CD4-positive, CD25-positive, alpha-beta regulatory T cell (primary cell): ENCODE measurements around the gene CTAGE1. TPM values are rescaled to one million over a fixed set of nuclear protein-coding genes. Genes with fewer than 3 reads are reported as not detected.
"Not testable (repeated sequence)": the region's sequence is repeated elsewhere in the genome, so short reads cannot be mapped to it uniquely, and the experiment has no call there.

Experiments
- ATAC-seq, 2 donors: fragments of 150-1000 bp; cut with Tn5 transposase; one replicate each; pipeline ENCODE4 v1.10.0; 2021; ENCODE audit warnings: low read depth in 2 of 2, moderate number of reproducible peaks in 2 of 2, moderate library complexity in 1 of 2
- DNase-seq, 3 donors: peaks; one replicate each; pipeline versions ENCODE4 v3.0.0 to v3.0.0-alpha.2; 2012 to 2022; ENCODE audit warnings: mixed read lengths in 1 of 3
- H3K27ac ChIP-seq: one replicate; pipeline ENCODE4 v1.7.0; 2013; ENCODE audit warnings: mild to moderate bottlenecking, low read length; ENCODE audit not compliant: insufficient read depth, poor library complexity, severe bottlenecking
- H3K27me3 ChIP-seq: one replicate; pipeline ENCODE4 v1.7.0; 2013; ENCODE audit warnings: low read length; ENCODE audit not compliant: control insufficient read depth, insufficient read depth
- H3K36me3 ChIP-seq: one replicate; pipeline ENCODE4 v1.7.0; 2013; ENCODE audit warnings: mild to moderate bottlenecking, low read length, moderate library complexity; ENCODE audit not compliant: control insufficient read depth, insufficient read depth
- H3K4me1 ChIP-seq: 2 replicates; pipeline ENCODE4 v1.7.0; 2013; ENCODE audit warnings: mild to moderate bottlenecking, low read length; ENCODE audit not compliant: insufficient read depth, control insufficient read depth, poor library complexity, severe bottlenecking
- H3K4me3 ChIP-seq: one replicate; pipeline ENCODE4 v1.7.0; 2013; ENCODE audit warnings: low read depth, mild to moderate bottlenecking, low read length, moderate library complexity
- H3K9me3 ChIP-seq, 2 experiments: 1 replicate in 1 of 2; 2 replicates in 1 of 2; pipeline ENCODE4 v1.7.0; 2013; ENCODE audit warnings: low read length in 2 of 2, mild to moderate bottlenecking in 1 of 2, moderate library complexity in 1 of 2; ENCODE audit not compliant: control insufficient read depth in 2 of 2
- H3K27ac Mint-ChIP-seq, 3 donors: one replicate each; pipeline ENCODE4 v1.8.0; 2020 to 2022; ENCODE audit warnings: mild to moderate bottlenecking in 3 of 3, mixed read lengths in 3 of 3, moderate library complexity in 2 of 3
- H3K27me3 Mint-ChIP-seq: one replicate; pipeline ENCODE4 v1.8.0; 2022; ENCODE audit warnings: mild to moderate bottlenecking, mixed read lengths
- H3K36me3 Mint-ChIP-seq: one replicate; pipeline ENCODE4 v1.8.0; 2020; ENCODE audit warnings: mixed read lengths
- H3K4me1 Mint-ChIP-seq, 4 donors: one replicate each; pipeline ENCODE4 v1.8.0; 2020 to 2022; ENCODE audit warnings: mixed read lengths in 4 of 4, mild to moderate bottlenecking in 1 of 4
- H3K4me3 Mint-ChIP-seq, 4 donors: one replicate each; pipeline ENCODE4 v1.8.0; 2020 to 2022; ENCODE audit warnings: mild to moderate bottlenecking in 4 of 4, mixed read lengths in 4 of 4, moderate library complexity in 3 of 4
- H3K9me3 Mint-ChIP-seq, 7 donors: one replicate each; pipeline ENCODE4 v1.8.0; 2020 to 2022; ENCODE audit warnings: mixed read lengths in 7 of 7, mild to moderate bottlenecking in 3 of 7, moderate library complexity in 2 of 7
- polyA plus RNA-seq, 4 donors: library from polyadenylated mRNA; unstranded; fragments of 300-500 nt; fragmentation: Illumina TruSeq; gene quantifications; one replicate each; pipeline ENCODE4 v1.2.3, GENCODE V29; 2021
- total RNA-seq: library from RNA; stranded (reverse); gene quantifications from one replicate; pipeline ENCODE4 v1.2.3, GENCODE V29; 2022

Gene CTAGE1
- total and polyA plus RNA-seq, 5 donors from 2014 or later, result not detected

- Mint-ChIP-seq H3K9me3 (peaks cover 0 to 1% (median 0%) of the 10 kb centered on the region in 7 donors), H3K27me3 (no peaks in the 10 kb centered on the region), H3K36me3 (no peaks in the 10 kb centered on the region), H3K27ac (no peak overlapping the region), H3K4me1 (peaks cover 0 to 4% (median 0%) of the 10 kb centered on the region in 4 donors), H3K4me3 (no peak overlapping the region)
- DNase-seq, result no peak
- ATAC-seq, result no peak
- no peaks in the 10 kb centered on the region for H3K9me3 ChIP-seq
- H3K36me3 ChIP-seq, result no peaks in the 10 kb centered on the region
- H3K27ac ChIP-seq, result no peak overlapping the region
- no peak overlapping the region for H3K4me3 ChIP-seq
- no peaks in the 10 kb centered on the region for H3K4me1 ChIP-seq
- H3K27me3 ChIP-seq, result no peaks in the 10 kb centered on the region
Measured at GRCh38 chr18:22456116-22456480, 38.4 kb upstream of the CTAGE1 start.

DNA sequence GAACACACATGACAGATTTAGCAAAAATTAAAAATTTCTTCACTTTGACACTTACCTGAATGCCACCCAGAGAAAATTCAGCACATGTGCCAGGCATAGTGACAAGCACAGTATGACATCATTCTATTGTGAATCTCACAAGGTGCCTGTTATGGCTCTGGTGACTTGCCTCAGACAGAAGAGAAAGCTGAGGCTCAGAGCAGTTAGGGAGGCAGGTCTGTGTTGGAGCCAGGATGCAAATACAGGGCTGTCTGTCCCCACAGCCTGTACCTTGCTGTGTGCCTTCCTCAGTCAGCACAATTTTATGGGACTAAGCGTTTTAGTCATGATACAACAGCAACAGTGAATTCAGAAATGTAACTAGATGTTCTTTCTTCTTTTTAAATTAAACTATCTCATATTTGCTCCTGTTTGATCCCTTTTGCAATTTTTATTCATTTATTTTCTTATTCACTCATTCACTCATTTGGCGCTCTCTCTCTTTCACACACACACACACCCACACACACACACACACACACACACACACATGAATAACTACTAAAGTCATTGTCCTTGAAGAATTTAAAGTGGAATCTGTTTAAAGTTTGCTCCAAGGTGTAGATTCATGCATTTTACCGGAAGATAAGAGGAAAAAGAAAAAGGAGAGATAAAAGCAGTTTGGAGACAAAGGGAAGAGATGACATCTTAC, 37.9 kb upstream of the CTAGE1 start:
- Histone ChIP-seq H3K4me3 (no peak overlapping the region), H3K27ac (no peak overlapping the region), H3K27me3 (no peaks in the 10 kb centered on the region), H3K9me3 (no peaks in the 10 kb centered on the region), H3K4me1 (no peaks in the 10 kb centered on the region), H3K36me3 (no peaks in the 10 kb centered on the region)
- DNase-seq, result no peak
- no peak for ATAC-seq
- H3K27me3 Mint-ChIP-seq, result no peaks in the 10 kb centered on the region
- no peak overlapping the region for H3K27ac Mint-ChIP-seq
- no peaks in the 10 kb centered on the region for H3K36me3 Mint-ChIP-seq
- peaks cover 0 to 5% (median 0%) of the 10 kb centered on the region in 7 donors for H3K9me3 Mint-ChIP-seq
- peaks cover 0 to 4% (median 0%) of the 10 kb centered on the region in 4 donors for H3K4me1 Mint-ChIP-seq
- H3K4me3 Mint-ChIP-seq, result no peak overlapping the region

GRCh38 chr18:22453315-22453714, 35.6 kb upstream of the CTAGE1 start:
- Mint-ChIP-seq H3K9me3 (peaks cover 0 to 22% (median 3%) of the 10 kb centered on the region in 7 donors), H3K27me3 (no peaks in the 10 kb centered on the region), H3K4me1 (peaks cover 0 to 4% (median 0%) of the 10 kb centered on the region in 4 donors), H3K36me3 (no peaks in the 10 kb centered on the region), H3K4me3 (no peak overlapping the region), H3K27ac (no peak overlapping the region)
- H3K9me3 ChIP-seq, result peaks cover 0 to 8% of the 10 kb centered on the region in 2 experiments
- DNase-seq, result no peak
- no peaks in the 10 kb centered on the region for H3K36me3 ChIP-seq
- H3K4me3 ChIP-seq, result no peak overlapping the region
- H3K27me3 ChIP-seq, result no peaks in the 10 kb centered on the region
- no peak overlapping the region for H3K27ac ChIP-seq
- ATAC-seq, result no peak
- no peaks in the 10 kb centered on the region for H3K4me1 ChIP-seq

- H3K9me3 Mint-ChIP-seq, result peaks cover 0 to 22% (median 3%) of the 10 kb centered on the region in 7 donors
- no peak for ATAC-seq
- DNase-seq, result no peak
- Histone ChIP-seq H3K4me3 (no peak overlapping the region), H3K9me3 (peaks cover 0 to 12% of the 10 kb centered on the region in 2 experiments), H3K27ac (no peak overlapping the region), H3K36me3 (no peaks in the 10 kb centered on the region), H3K27me3 (no peaks in the 10 kb centered on the region), H3K4me1 (no peaks in the 10 kb centered on the region)
- H3K36me3 Mint-ChIP-seq, result no peaks in the 10 kb centered on the region
- H3K4me3 Mint-ChIP-seq, result no peak overlapping the region
- no peak overlapping the region for H3K27ac Mint-ChIP-seq
- peaks cover 0 to 4% (median 0%) of the 10 kb centered on the region in 4 donors for H3K4me1 Mint-ChIP-seq
- no peaks in the 10 kb centered on the region for H3K27me3 Mint-ChIP-seq
Measured at GRCh38 chr18:22452226-22452668, 34.5 kb upstream of the CTAGE1 start.

DNA sequence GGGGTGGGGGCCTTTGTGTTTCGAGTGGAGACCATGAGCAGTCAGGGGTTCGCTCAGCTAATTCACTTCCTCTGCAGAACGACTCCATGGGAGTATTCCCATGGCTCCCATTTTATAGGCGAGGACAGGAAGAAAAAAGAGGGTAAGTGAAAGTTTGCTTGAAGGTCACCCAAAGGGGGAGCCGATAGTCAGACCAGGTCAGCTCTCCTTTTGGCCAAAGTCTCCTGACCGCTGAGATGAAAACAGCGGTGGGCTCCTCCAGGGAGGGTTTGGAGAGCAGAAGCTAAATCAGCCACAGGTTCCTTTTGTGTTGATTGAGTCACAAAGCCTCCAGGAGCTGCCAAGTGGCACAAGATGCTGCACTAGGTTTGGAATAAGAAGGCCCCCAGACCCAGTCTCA, 34.1 kb upstream of the CTAGE1 start:
- Mint-ChIP-seq H3K27ac (no peak overlapping the region), H3K9me3 (peaks cover 0 to 22% (median 3%) of the 10 kb centered on the region in 7 donors), H3K36me3 (no peaks in the 10 kb centered on the region), H3K27me3 (no peaks in the 10 kb centered on the region), H3K4me3 (no peak overlapping the region), H3K4me1 (peaks cover 0 to 4% (median 0%) of the 10 kb centered on the region in 4 donors)
- Histone ChIP-seq H3K27me3 (no peaks in the 10 kb centered on the region), H3K4me3 (no peak overlapping the region), H3K4me1 (no peaks in the 10 kb centered on the region), H3K9me3 (peaks cover 0 to 12% of the 10 kb centered on the region in 2 experiments), H3K27ac (no peak overlapping the region), H3K36me3 (no peaks in the 10 kb centered on the region)
- no peak for DNase-seq
- ATAC-seq, result no peak

DNA sequence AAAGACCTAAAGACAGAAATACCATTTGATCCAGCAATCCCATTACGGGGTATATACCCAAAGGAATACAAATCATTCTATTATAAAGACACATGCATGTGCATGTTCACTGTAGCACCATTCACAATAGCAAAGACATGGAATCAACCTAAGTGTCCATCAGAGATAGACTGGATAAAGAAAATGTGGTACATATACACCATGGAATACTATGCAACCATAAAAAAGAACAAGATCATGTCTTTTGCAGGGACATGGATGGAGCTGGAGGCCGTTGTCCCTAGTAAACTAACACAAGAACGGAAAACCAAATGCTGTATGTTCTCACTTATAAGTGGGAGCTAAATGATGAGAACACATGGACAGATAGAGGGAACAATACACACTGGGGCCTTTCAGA, 33.1 kb upstream of the CTAGE1 start:
- not testable (repeated sequence) for H3K4me1 ChIP-seq, H3K36me3 ChIP-seq, H3K27ac ChIP-seq, H3K4me1 Mint-ChIP-seq, H3K4me3 Mint-ChIP-seq, H3K36me3 Mint-ChIP-seq, H3K4me3 ChIP-seq, DNase-seq, H3K27me3 Mint-ChIP-seq, ATAC-seq, H3K27me3 ChIP-seq, H3K27ac Mint-ChIP-seq
- peaks cover 0 to 22% (median 3%) of the 10 kb centered on the region in 7 donors for H3K9me3 Mint-ChIP-seq
- peaks cover 0 to 12% of the 10 kb centered on the region in 2 experiments for H3K9me3 ChIP-seq

DNA sequence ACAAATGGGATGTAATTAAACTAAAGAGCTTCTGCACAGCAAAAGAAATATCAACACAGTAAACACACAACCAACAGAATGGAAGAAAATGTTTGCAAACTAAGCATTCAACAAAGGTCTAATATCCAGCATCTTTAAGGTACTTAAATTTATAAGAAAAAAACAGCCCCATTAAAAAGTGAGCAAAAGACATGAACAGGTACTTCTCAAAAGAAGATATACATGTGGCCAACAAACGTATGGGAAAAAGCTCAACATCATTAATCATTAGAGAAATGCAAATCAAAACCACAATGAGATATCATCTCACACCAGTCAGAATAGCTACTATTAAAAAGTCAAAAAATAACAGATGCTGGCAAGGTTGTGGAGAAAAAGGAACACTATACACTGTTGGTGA, 32.6 kb upstream of the CTAGE1 start:
- not testable (repeated sequence) for H3K4me3 Mint-ChIP-seq, H3K36me3 Mint-ChIP-seq, H3K4me1 ChIP-seq, H3K27me3 Mint-ChIP-seq, DNase-seq, H3K27me3 ChIP-seq, H3K36me3 ChIP-seq, H3K4me3 ChIP-seq, ATAC-seq, H3K27ac Mint-ChIP-seq, H3K27ac ChIP-seq, H3K4me1 Mint-ChIP-seq
- peaks cover 0 to 22% (median 3%) of the 10 kb centered on the region in 7 donors for H3K9me3 Mint-ChIP-seq
- peaks cover 0 to 12% of the 10 kb centered on the region in 2 experiments for H3K9me3 ChIP-seq

- not testable (repeated sequence) for H3K27me3 ChIP-seq, H3K27me3 Mint-ChIP-seq, H3K4me3 ChIP-seq, ATAC-seq, DNase-seq, H3K4me1 Mint-ChIP-seq, H3K36me3 Mint-ChIP-seq, H3K27ac ChIP-seq, H3K27ac Mint-ChIP-seq, H3K4me3 Mint-ChIP-seq, H3K36me3 ChIP-seq, H3K4me1 ChIP-seq
- H3K9me3 Mint-ChIP-seq, result peaks cover 0 to 22% (median 3%) of the 10 kb centered on the region in 7 donors
- peaks cover 0 to 12% of the 10 kb centered on the region in 2 experiments for H3K9me3 ChIP-seq
Measured at GRCh38 chr18:22449753-22450152, 32.0 kb upstream of the CTAGE1 start.
